Measurements from ENCODE around the gene NTRK2.

NTRK2 gene

GRCh38 chr9:84754881-84755280 is 85.4 kb downstream of the NTRK2 start:
- Histone ChIP-seq H3K27me3 (ENCODE audit: insufficient read depth, low read length, poor library complexity, severe bottlenecking) (no peaks in the 10 kb centered on the region), H4K20me1 (ENCODE audit: insufficient read depth, low read length, poor library complexity, severe bottlenecking) (no peaks in the 10 kb centered on the region), H3K79me2 (ENCODE audit: insufficient read depth, low read length) (no peaks in the 10 kb centered on the region), H3K4me3 (ENCODE audit: low read length, poor library complexity, severe bottlenecking) (no peak overlapping the region), H2AFZ (ENCODE audit: low read length) (no peak overlapping the region), H3K9me3 (ENCODE audit: insufficient read depth, low read depth, low read length) (no peaks in the 10 kb centered on the region), H3K9ac (ENCODE audit: low read depth, low read length, poor library complexity, severe bottlenecking) (no peak overlapping the region), H3K36me3 (ENCODE audit: insufficient read depth, low read length) (no peaks in the 10 kb centered on the region), H3K4me1 (ENCODE audit: insufficient read depth, low read length, poor library complexity, severe bottlenecking) (no peaks in the 10 kb centered on the region), H3F3A (ENCODE audit: low read depth) (no peaks in the 10 kb centered on the region), H3K4me2 (ENCODE audit: low read depth, low read length, poor library complexity, severe bottlenecking) (no peak overlapping the region), H3K9me2 (replicated peaks; ENCODE audit: low read depth, low read length) (no peaks in the 10 kb centered on the region)
- no peak for TF ChIP-seq EZH2phosphoT487 (IDR thresholded peaks at IDR 0.05; ENCODE audit: borderline replicate concordance)
- TF ChIP-seq, protein P1, sequence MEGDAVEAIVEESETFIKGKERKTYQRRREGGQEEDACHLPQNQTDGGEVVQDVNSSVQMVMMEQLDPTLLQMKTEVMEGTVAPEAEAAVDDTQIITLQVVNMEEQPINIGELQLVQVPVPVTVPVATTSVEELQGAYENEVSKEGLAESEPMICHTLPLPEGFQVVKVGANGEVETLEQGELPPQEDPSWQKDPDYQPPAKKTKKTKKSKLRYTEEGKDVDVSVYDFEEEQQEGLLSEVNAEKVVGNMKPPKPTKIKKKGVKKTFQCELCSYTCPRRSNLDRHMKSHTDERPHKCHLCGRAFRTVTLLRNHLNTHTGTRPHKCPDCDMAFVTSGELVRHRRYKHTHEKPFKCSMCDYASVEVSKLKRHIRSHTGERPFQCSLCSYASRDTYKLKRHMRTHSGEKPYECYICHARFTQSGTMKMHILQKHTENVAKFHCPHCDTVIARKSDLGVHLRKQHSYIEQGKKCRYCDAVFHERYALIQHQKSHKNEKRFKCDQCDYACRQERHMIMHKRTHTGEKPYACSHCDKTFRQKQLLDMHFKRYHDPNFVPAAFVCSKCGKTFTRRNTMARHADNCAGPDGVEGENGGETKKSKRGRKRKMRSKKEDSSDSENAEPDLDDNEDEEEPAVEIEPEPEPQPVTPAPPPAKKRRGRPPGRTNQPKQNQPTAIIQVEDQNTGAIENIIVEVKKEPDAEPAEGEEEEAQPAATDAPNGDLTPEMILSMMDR (conservative IDR thresholded peaks at IDR 0.05; ENCODE audit: low read length) = no peak

DNA sequence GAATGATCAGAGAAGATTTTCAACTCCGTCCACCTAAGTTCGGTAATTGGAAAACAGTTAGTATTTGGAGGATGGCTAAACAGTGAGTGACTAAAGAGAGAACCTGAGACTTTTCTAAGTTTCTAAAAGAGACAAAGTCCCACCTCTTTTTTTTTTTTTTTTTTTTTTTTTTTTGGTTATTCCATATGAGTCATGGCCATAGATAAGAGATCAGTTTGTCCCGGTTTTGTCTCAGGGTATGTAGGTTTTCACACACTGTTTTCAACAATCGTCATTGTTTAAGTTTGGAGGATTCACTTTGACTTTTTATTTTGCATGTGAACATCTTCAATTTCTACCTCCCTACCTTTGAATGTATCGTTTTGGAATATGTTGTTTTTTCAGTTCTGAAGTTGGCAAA is 85.9 kb downstream of the NTRK2 start:
- Histone ChIP-seq H3K4me1 (ENCODE audit: insufficient read depth, low read length, poor library complexity, severe bottlenecking) (no peaks in the 10 kb centered on the region), H3K9me3 (ENCODE audit: insufficient read depth, low read depth, low read length) (no peaks in the 10 kb centered on the region), H3K4me2 (ENCODE audit: low read depth, low read length, poor library complexity, severe bottlenecking) (no peak overlapping the region), H2AFZ (ENCODE audit: low read length) (no peak overlapping the region), H3F3A (ENCODE audit: low read depth) (no peaks in the 10 kb centered on the region), H3K4me3 (ENCODE audit: low read length, poor library complexity, severe bottlenecking) (no peak overlapping the region), H4K20me1 (ENCODE audit: insufficient read depth, low read length, poor library complexity, severe bottlenecking) (no peaks in the 10 kb centered on the region), H3K9ac (ENCODE audit: low read depth, low read length, poor library complexity, severe bottlenecking) (no peak overlapping the region), H3K79me2 (ENCODE audit: insufficient read depth, low read length) (no peaks in the 10 kb centered on the region), H3K36me3 (ENCODE audit: insufficient read depth, low read length) (no peaks in the 10 kb centered on the region), H3K27me3 (ENCODE audit: insufficient read depth, low read length, poor library complexity, severe bottlenecking) (no peaks in the 10 kb centered on the region), H3K9me2 (replicated peaks; ENCODE audit: low read depth, low read length) (no peaks in the 10 kb centered on the region)
- TF ChIP-seq, protein P1 (conservative IDR thresholded peaks at IDR 0.05; ENCODE audit: low read length) = no peak
- no peak for TF ChIP-seq EZH2phosphoT487 (IDR thresholded peaks at IDR 0.05; ENCODE audit: borderline replicate concordance)

GRCh38 chr9:84756171-84756570 is 86.6 kb downstream of the NTRK2 start:
- Histone ChIP-seq H3K9ac (ENCODE audit: low read depth, low read length, poor library complexity, severe bottlenecking) (no peak overlapping the region), H2AFZ (ENCODE audit: low read length) (no peak overlapping the region), H4K20me1 (ENCODE audit: insufficient read depth, low read length, poor library complexity, severe bottlenecking) (no peaks in the 10 kb centered on the region), H3F3A (ENCODE audit: low read depth) (no peaks in the 10 kb centered on the region), H3K36me3 (ENCODE audit: insufficient read depth, low read length) (no peaks in the 10 kb centered on the region), H3K79me2 (ENCODE audit: insufficient read depth, low read length) (no peaks in the 10 kb centered on the region), H3K9me3 (ENCODE audit: insufficient read depth, low read depth, low read length) (no peaks in the 10 kb centered on the region), H3K4me1 (ENCODE audit: insufficient read depth, low read length, poor library complexity, severe bottlenecking) (no peaks in the 10 kb centered on the region), H3K4me2 (ENCODE audit: low read depth, low read length, poor library complexity, severe bottlenecking) (no peak overlapping the region), H3K9me2 (replicated peaks; ENCODE audit: low read depth, low read length) (no peaks in the 10 kb centered on the region), H3K4me3 (ENCODE audit: low read length, poor library complexity, severe bottlenecking) (no peak overlapping the region), H3K27me3 (ENCODE audit: insufficient read depth, low read length, poor library complexity, severe bottlenecking) (no peaks in the 10 kb centered on the region)
- TF ChIP-seq, protein P1 (conservative IDR thresholded peaks at IDR 0.05; ENCODE audit: low read length) = no peak
- no peak for TF ChIP-seq EZH2phosphoT487 (IDR thresholded peaks at IDR 0.05; ENCODE audit: borderline replicate concordance)

All from Loucy (cell line).